Activated effector memory CD4-positive, alpha-beta T cell treated with anti-CD3 and anti-CD28 coated beads, Interleukin-2, amount 50 U/mL, for 16 hours (primary cell): Measurements from ENCODE around the gene RPAP2.
A peak's percentile ranks its signal among the peaks of the same experiment; 100 is the strongest.
"Not testable (repeated sequence)": the region's sequence is repeated elsewhere in the genome, so short reads cannot be mapped to it uniquely, and the experiment has no call there.

Experiments
- DNase-seq: peaks from one replicate; pipeline ENCODE4 v3.0.0-alpha.2; 2020

The RPAP2 gene

GRCh38 chr1:92298573-92299476, at the start of gene RPAP2, which contains the start of gene GLMN:
RPAP2 (plus strand) TSS chr1:92299059; CDS start chr1:92299074, 15 bp downstream.
GLMN (minus strand) TSS chr1:92298987; CDS start chr1:92297999, 988 bp downstream.
- peak; percentile 90 for DNase-seq

- DNase-seq, result not testable (repeated sequence)
Observed at GRCh38 chr1:92254714-92255113, 44.1 kb upstream of the RPAP2 start.

- DNase-seq, result no peak
Observed at GRCh38 chr1:92259350-92259749, 39.5 kb upstream of the RPAP2 start.

GRCh38 chr1:92262516-92262915, 36.3 kb upstream of the RPAP2 start:
- no peak for DNase-seq

- DNase-seq, result no peak
Observed at GRCh38 chr1:92273039-92273438, 25.8 kb upstream of the RPAP2 start.

- no peak for DNase-seq
Observed at GRCh38 chr1:92274939-92275338, 23.9 kb upstream of the RPAP2 start.

GRCh38 chr1:92276082-92276481, 22.8 kb upstream of the RPAP2 start:
- no peak for DNase-seq

GRCh38 chr1:92277105-92277723, 21.6 kb upstream of the RPAP2 start:
- DNase-seq, result no peak

GRCh38 chr1:92279781-92280180, 19.1 kb upstream of the RPAP2 start:
- DNase-seq, result not testable (repeated sequence)

- DNase-seq, result not testable (repeated sequence)
Observed at GRCh38 chr1:92281411-92281810, 17.4 kb upstream of the RPAP2 start.

GRCh38 chr1:92291372-92291999, 7.4 kb upstream of the RPAP2 start:
- DNase-seq, result no peak

GRCh38 chr1:92298213-92298572, 666 bp upstream of the RPAP2 start:
- DNase-seq, result no peak

- DNase-seq, result no peak
Observed at GRCh38 chr1:92299477-92300150, 755 bp downstream of the RPAP2 start.

- no peak for DNase-seq
Observed at GRCh38 chr1:92301021-92301420, 2.2 kb downstream of the RPAP2 start.

- no peak for DNase-seq
Observed at GRCh38 chr1:92306020-92306419, 7.2 kb downstream of the RPAP2 start.

- DNase-seq, result no peak
Observed at GRCh38 chr1:92307980-92308379, 9.1 kb downstream of the RPAP2 start.

GRCh38 chr1:92310185-92310597, 11.3 kb downstream of the RPAP2 start:
- DNase-seq, result no peak

GRCh38 chr1:92314024-92314423, 15.2 kb downstream of the RPAP2 start:
- DNase-seq, result no peak

- no peak for DNase-seq
Observed at GRCh38 chr1:92315766-92316599, 17.1 kb downstream of the RPAP2 start.

- no peak for DNase-seq
Observed at GRCh38 chr1:92317836-92318493, 19.1 kb downstream of the RPAP2 start.
